Stomach smooth muscle (tissue), 2 donors: Measurements from ENCODE around the gene RUBCN.
A peak's percentile ranks its signal among the peaks of the same experiment; 100 is the strongest.
"Not testable (repeated sequence)": the region's sequence is repeated elsewhere in the genome, so short reads cannot be mapped to it uniquely, and the experiment has no call there.

ENCODE experiments used
- H3K27ac ChIP-seq: one replicate; pipeline ENCODE4 v1.7.0; 2013; ENCODE audit warnings: mild to moderate bottlenecking, low read length, inconsistent platforms
- H3K27me3 ChIP-seq, 2 donors: one replicate each; pipeline ENCODE4 v1.7.0; 2013; ENCODE audit warnings: low read length in 2 of 2; ENCODE audit not compliant: insufficient read depth in 2 of 2, control insufficient read depth in 1 of 2
- H3K36me3 ChIP-seq, 2 donors: one replicate each; pipeline ENCODE4 v1.7.0; 2013; ENCODE audit warnings: low read length in 2 of 2; ENCODE audit not compliant: control insufficient read depth in 2 of 2, insufficient read depth in 2 of 2
- H3K4me1 ChIP-seq: one replicate; pipeline ENCODE4 v1.7.0; 2013; ENCODE audit warnings: low read length; ENCODE audit not compliant: control insufficient read depth, insufficient read depth
- H3K4me3 ChIP-seq, 2 donors: one replicate each; pipeline ENCODE4 v1.7.0; 2013; ENCODE audit warnings: low read length in 2 of 2
- H3K9ac ChIP-seq, 2 donors: one replicate each; pipeline ENCODE4 v1.7.0; 2013; ENCODE audit warnings: low read length in 2 of 2, mild to moderate bottlenecking in 1 of 2
- H3K9me3 ChIP-seq, 2 donors: one replicate each; pipeline ENCODE4 v1.7.0; 2013; ENCODE audit warnings: low read length in 2 of 2; ENCODE audit not compliant: control insufficient read depth in 2 of 2
- donor health status: healthy.
- donor health status: Pancreatic carcinoma.

RUBCN gene

GRCh38 chr3:197713477-197713822, 23.3 kb downstream of the RUBCN start:
- Histone ChIP-seq H3K27ac (peak overlapping the region; percentile 76), H3K36me3 (peaks cover 0 to 4% of the 10 kb centered on the region in 2 donors), H3K4me1 (peaks cover 8% of the 10 kb centered on the region), H3K9me3 (no peaks in the 10 kb centered on the region), H3K9ac (peak overlapping the region in 1 of 2 donors; percentile 58), H3K4me3 (peak overlapping the region in 1 of 2 donors; percentile 22), H3K27me3 (no peaks in the 10 kb centered on the region)

GRCh38 chr3:197711973-197712707, 24.6 kb downstream of the RUBCN start:
- no peaks in the 10 kb centered on the region for H3K27me3 ChIP-seq
- H3K4me1 ChIP-seq = peaks cover 8% of the 10 kb centered on the region
- H3K36me3 ChIP-seq = peaks cover 0 to 4% of the 10 kb centered on the region in 2 donors
- peak overlapping the region; percentile 76 for H3K27ac ChIP-seq
- H3K4me3 ChIP-seq = peak overlapping the region; percentile 65 to 69
- H3K9me3 ChIP-seq = no peaks in the 10 kb centered on the region
- peak overlapping the region; percentile 70 to 73 for H3K9ac ChIP-seq

- H3K36me3 ChIP-seq, H3K4me3 ChIP-seq, H3K4me1 ChIP-seq, H3K9ac ChIP-seq, H3K27me3 ChIP-seq, H3K9me3 ChIP-seq, H3K27ac ChIP-seq: not testable (repeated sequence)
Observed at GRCh38 chr3:197710965-197711364, 25.7 kb downstream of the RUBCN start.

- H3K4me3 ChIP-seq = no peak overlapping the region
- peaks cover 8% of the 10 kb centered on the region for H3K4me1 ChIP-seq
- no peaks in the 10 kb centered on the region for H3K27me3 ChIP-seq
- H3K9ac ChIP-seq = no peak overlapping the region
- H3K9me3 ChIP-seq = no peaks in the 10 kb centered on the region
- no peak overlapping the region for H3K27ac ChIP-seq
- peaks cover 7 to 9% of the 10 kb centered on the region in 2 donors for H3K36me3 ChIP-seq
Observed at GRCh38 chr3:197709135-197709534, 27.6 kb downstream of the RUBCN start.

- Histone ChIP-seq H3K27me3 (no peaks in the 10 kb centered on the region), H3K4me1 (no peaks in the 10 kb centered on the region), H3K4me3 (no peak overlapping the region), H3K9me3 (no peaks in the 10 kb centered on the region), H3K27ac (no peak overlapping the region), H3K9ac (no peak overlapping the region), H3K36me3 (peaks cover 19 to 22% of the 10 kb centered on the region in 2 donors)
Observed at GRCh38 chr3:197706658-197707057, 30.0 kb downstream of the RUBCN start.

GRCh38 chr3:197701841-197702240, 34.9 kb downstream of the RUBCN start:
- peaks cover 51 to 56% of the 10 kb centered on the region in 2 donors for H3K36me3 ChIP-seq
- H3K9me3 ChIP-seq = peaks cover 0 to 5% of the 10 kb centered on the region in 2 donors
- H3K9ac ChIP-seq = no peak overlapping the region
- H3K27ac ChIP-seq = no peak overlapping the region
- H3K27me3 ChIP-seq = no peaks in the 10 kb centered on the region
- H3K4me1 ChIP-seq = no peaks in the 10 kb centered on the region
- no peak overlapping the region for H3K4me3 ChIP-seq

- Histone ChIP-seq H3K36me3 (peaks cover 63% of the 10 kb centered on the region in 2 donors), H3K9ac (no peak overlapping the region), H3K27me3 (no peaks in the 10 kb centered on the region), H3K27ac (no peak overlapping the region), H3K9me3 (peaks cover 0 to 5% of the 10 kb centered on the region in 2 donors), H3K4me3 (no peak overlapping the region), H3K4me1 (no peaks in the 10 kb centered on the region)
Observed at GRCh38 chr3:197700095-197700494, 36.6 kb downstream of the RUBCN start.

GRCh38 chr3:197697355-197697754, 39.3 kb downstream of the RUBCN start:
- Histone ChIP-seq H3K27ac (no peak overlapping the region), H3K4me1 (no peaks in the 10 kb centered on the region), H3K9me3 (peaks cover 0 to 5% of the 10 kb centered on the region in 2 donors), H3K27me3 (no peaks in the 10 kb centered on the region), H3K36me3 (peaks cover 67 to 70% of the 10 kb centered on the region in 2 donors), H3K9ac (no peak overlapping the region), H3K4me3 (no peak overlapping the region)

- H3K9ac ChIP-seq = no peak overlapping the region
- H3K36me3 ChIP-seq = peaks cover 65 to 69% of the 10 kb centered on the region in 2 donors
- no peaks in the 10 kb centered on the region for H3K27me3 ChIP-seq
- no peak overlapping the region for H3K27ac ChIP-seq
- no peaks in the 10 kb centered on the region for H3K4me1 ChIP-seq
- peaks cover 0 to 5% of the 10 kb centered on the region in 2 donors for H3K9me3 ChIP-seq
- H3K4me3 ChIP-seq = no peak overlapping the region
Observed at GRCh38 chr3:197694251-197694650, 42.5 kb downstream of the RUBCN start.

GRCh38 chr3:197692641-197693040, 44.1 kb downstream of the RUBCN start:
- H3K27ac ChIP-seq = no peak overlapping the region
- H3K4me1 ChIP-seq = no peaks in the 10 kb centered on the region
- H3K27me3 ChIP-seq = no peaks in the 10 kb centered on the region
- no peak overlapping the region for H3K4me3 ChIP-seq
- peaks cover 55 to 68% of the 10 kb centered on the region in 2 donors for H3K36me3 ChIP-seq
- no peak overlapping the region for H3K9ac ChIP-seq
- H3K9me3 ChIP-seq = peaks cover 0 to 3% of the 10 kb centered on the region in 2 donors

- H3K27ac ChIP-seq = no peak overlapping the region
- H3K36me3 ChIP-seq = peaks cover 58% of the 10 kb centered on the region in 2 donors
Observed at GRCh38 chr3:197690754-197691153, 46.0 kb downstream of the RUBCN start.

More at GRCh38 chr3:197690754-197691153, 46.0 kb downstream of the RUBCN start:
- Histone ChIP-seq H3K4me1 (no peaks in the 10 kb centered on the region), H3K9ac (no peak overlapping the region), H3K27me3 (no peaks in the 10 kb centered on the region), H3K9me3 (no peaks in the 10 kb centered on the region), H3K4me3 (no peak overlapping the region)
